NCI-H2081 (cell line): ENCODE measurements around the gene SGPP1.
"Not testable (repeated sequence)": the region's sequence is repeated elsewhere in the genome, so short reads cannot be mapped to it uniquely, and the experiment has no call there.

Experiments used
- DNase-seq, 2 experiments: peaks; one replicate each; lab custom pipeline; 2025; lab: John Stamatoyannopoulos, UW

Gene SGPP1

GRCh38 chr14:63725786-63726460, 1.9 kb downstream of the SGPP1 start:
- no peak for DNase-seq

- peak in 1 of 2 experiments; percentile 32 for DNase-seq
These were observed 10.2 kb downstream of the SGPP1 start for GRCh38 chr14:63717702-63718101.

GRCh38 chr14:63715360-63715759, 12.5 kb downstream of the SGPP1 start:
- DNase-seq = no peak

GRCh38 chr14:63713764-63714163, 14.1 kb downstream of the SGPP1 start:
- no peak for DNase-seq

- DNase-seq = no peak
These were observed 14.8 kb downstream of the SGPP1 start for GRCh38 chr14:63713058-63713457.

- DNase-seq = no peak
These were observed 15.7 kb downstream of the SGPP1 start for GRCh38 chr14:63712123-63712522.

GRCh38 chr14:63710497-63710896, 17.4 kb downstream of the SGPP1 start:
- no peak for DNase-seq

- no peak for DNase-seq
These were observed 18.3 kb downstream of the SGPP1 start for GRCh38 chr14:63709589-63709988.

- no peak for DNase-seq
These were observed 20.6 kb downstream of the SGPP1 start for GRCh38 chr14:63707216-63707615.

- DNase-seq = no peak
These were observed 22.2 kb downstream of the SGPP1 start for GRCh38 chr14:63705561-63706070.

- DNase-seq = not testable (repeated sequence)
These were observed 25.3 kb downstream of the SGPP1 start for GRCh38 chr14:63702530-63702929.

GRCh38 chr14:63701606-63702299, 26.1 kb downstream of the SGPP1 start:
- DNase-seq = no peak

- no peak for DNase-seq
These were observed 35.4 kb downstream of the SGPP1 start for GRCh38 chr14:63692310-63693020.

- no peak for DNase-seq
These were observed 38.7 kb downstream of the SGPP1 start for GRCh38 chr14:63689132-63689531.

GRCh38 chr14:63686926-63687325, 40.9 kb downstream of the SGPP1 start:
- no peak for DNase-seq

GRCh38 chr14:63685401-63685800, 42.5 kb downstream of the SGPP1 start:
- no peak for DNase-seq

GRCh38 chr14:63682727-63683593, 44.9 kb downstream of the SGPP1 start:
- DNase-seq = no peak

- DNase-seq = no peak
These were observed 49.3 kb downstream of the SGPP1 start for GRCh38 chr14:63678536-63678935.

GRCh38 chr14:63677891-63678379, 49.9 kb downstream of the SGPP1 start:
- no peak for DNase-seq

- DNase-seq = no peak
These were observed 51.2 kb downstream of the SGPP1 start for GRCh38 chr14:63676615-63677014.

- DNase-seq = no peak
These were observed 53.9 kb downstream of the SGPP1 start for GRCh38 chr14:63673886-63674497.
